Right kidney (tissue), 9 donors: ENCODE data around the gene RAB17.

ENCODE experiments used
- DNase-seq: peaks from one replicate; pipeline ENCODE4 v3.0.0-alpha.2; 2016
- long read RNA-seq, 8 donors: transcript quantifications; one replicate each; lab custom pipeline, GENCODE V29; 2026

RAB17 gene, protein sequence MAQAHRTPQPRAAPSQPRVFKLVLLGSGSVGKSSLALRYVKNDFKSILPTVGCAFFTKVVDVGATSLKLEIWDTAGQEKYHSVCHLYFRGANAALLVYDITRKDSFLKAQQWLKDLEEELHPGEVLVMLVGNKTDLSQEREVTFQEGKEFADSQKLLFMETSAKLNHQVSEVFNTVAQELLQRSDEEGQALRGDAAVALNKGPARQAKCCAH
- long read RNA-seq, donor 1, partial matches to known transcripts = 0 of 5 reads
- long read RNA-seq, donor 1, other reads (novel, unspliced or antisense) = 0 of 5 reads
- long read RNA-seq, donor 2, partial matches to known transcripts = 0 of 3 reads
- long read RNA-seq, donor 2, other reads (novel, unspliced or antisense) = 0 of 3 reads
- long read RNA-seq, donor 3, partial matches to known transcripts = 0 of 3 reads
- long read RNA-seq, donor 3, other reads (novel, unspliced or antisense) = 0 of 3 reads
- long read RNA-seq, donor 4, partial matches to known transcripts = 0 of 2 reads
- long read RNA-seq, donor 4, other reads (novel, unspliced or antisense) = 0 of 2 reads
- long read RNA-seq, donor 5, partial matches to known transcripts = 0 of 4 reads
- long read RNA-seq, donor 5, other reads (novel, unspliced or antisense) = 0 of 4 reads
- long read RNA-seq, donor 6, partial matches to known transcripts = 0 of 3 reads
- long read RNA-seq, donor 6, other reads (novel, unspliced or antisense) = 0 of 3 reads
- long read RNA-seq, donor 7, partial matches to known transcripts = 0 of 5 reads
- long read RNA-seq, donor 7, other reads (novel, unspliced or antisense) = 0 of 5 reads
- long read RNA-seq, donor 8, partial matches to known transcripts = 11 of 13 reads
- long read RNA-seq, donor 8, other reads (novel, unspliced or antisense) = 0 of 13 reads

DNA sequence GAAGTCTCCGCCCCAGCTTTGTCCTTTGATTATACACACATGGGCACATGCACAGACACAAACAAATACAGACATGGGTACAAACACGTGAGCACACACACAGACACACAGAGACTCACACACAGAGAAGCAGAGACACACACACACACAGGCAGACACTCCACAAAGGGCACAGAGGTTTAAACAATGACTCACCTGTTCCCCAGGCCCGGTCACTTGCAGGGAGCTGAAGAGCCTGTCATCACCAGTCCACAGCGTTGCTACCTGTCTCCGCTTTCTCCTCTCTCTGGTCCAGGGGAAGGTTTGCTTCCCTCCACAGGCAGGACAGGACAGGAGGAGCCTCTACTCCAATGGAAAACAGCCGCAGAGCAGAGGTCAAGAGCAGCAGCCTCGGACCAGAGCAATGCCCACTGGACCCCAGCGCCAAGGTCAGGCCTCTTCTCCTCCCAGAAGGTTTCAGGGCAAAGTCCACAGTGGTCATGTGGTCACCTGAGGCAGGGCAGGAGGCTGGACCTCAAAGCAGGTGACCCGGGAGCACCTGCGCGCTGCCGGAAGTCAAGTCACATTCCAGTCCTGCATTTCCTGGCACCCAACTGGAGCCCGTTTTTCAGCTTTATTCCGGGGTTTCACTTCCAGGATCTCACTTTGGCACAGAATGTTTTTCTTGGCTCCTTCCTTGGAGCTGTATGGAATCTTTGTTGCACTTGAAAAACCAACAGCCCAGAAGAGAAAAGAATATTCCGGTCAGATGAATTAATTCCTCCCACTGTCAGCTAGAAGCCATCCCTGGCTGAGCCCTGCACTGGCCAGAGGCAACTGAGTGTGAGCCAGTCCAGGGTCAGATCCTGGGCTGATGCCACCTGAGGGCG lies at the start of gene RAB17:
Gene RAB17, minus strand, starts transcription at position 463 of the 869 bp plus-strand sequence. CDS start 4,580 bp downstream, outside the sequence.
- peak; percentile 31 for DNase-seq

DNA sequence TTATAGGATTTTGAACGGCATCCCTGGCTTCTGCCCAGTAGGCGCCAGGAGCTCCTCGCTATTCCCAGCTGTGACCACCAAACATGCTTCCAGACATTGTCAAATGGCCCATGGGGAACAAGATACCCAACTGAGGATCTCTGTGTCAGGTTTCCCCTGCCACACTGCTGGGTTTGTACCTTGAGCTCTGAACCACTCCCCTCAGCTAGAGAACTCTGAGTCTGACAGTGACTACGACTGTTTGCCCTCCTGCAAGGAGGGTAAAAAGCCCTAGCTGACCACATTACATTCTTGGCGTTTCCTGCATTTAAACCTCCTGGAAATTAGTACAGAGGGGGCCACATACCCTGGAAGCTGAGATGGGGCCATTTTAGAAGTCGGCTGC lies 49.3 kb upstream of the RAB17 start:
- DNase-seq = no peak

DNA sequence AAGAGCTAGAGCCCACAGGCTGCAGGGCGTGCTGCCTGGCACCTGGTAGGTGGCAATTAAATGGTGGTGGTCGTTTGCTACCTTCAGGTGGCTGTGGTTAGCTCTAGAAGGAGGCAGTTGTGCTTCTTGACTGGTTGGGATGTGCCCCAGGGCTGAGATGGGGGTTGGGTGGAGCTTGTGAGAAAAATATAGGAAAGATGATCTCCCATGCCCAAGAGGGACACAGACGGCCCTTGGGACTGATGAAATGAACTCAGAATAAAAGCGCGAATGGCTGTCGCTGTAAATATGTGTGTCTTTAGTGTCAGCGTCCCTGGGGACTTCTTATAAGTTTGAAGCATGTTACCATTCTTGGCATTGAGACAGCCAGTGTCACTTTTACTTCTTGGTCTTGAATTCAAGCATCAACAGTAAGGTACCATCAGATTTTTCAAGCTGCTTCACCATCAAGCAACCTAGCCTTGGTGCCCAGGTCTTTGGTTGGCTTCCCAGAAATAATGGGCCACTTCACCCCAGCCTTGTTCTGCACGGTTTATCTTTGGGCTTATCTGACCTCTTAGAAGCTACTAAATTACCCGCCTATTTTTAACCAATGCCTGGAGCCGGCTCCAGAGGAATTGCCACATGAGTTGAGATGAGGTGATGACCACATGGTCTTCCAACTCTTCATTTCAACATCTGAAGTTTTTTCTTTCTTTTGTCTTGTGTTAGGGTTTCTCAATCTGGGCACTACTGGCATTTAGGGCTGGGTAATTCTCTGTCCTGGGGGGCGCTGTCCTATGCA lies 48.7 kb upstream of the RAB17 start:
- DNase-seq = no peak

DNA sequence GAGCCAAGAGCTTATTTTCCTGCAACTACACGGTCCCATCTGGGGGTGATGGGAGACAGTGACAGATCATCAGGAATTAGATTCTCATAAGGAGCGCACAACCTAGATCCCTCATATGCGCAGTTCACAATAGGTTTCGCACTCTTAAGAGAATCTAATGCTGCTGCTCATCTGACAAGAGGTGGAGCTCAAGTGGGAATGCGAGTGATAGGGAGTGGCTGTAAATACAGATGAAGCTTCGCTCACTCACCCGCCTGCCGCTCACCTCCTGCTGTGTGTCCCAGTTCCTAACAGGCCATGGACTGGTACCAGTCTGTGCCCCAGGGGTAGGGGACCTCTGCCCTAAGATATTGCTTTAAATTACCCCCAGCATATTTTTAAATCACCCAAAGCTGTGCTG lies 47.6 kb upstream of the RAB17 start:
- no peak for DNase-seq

DNA sequence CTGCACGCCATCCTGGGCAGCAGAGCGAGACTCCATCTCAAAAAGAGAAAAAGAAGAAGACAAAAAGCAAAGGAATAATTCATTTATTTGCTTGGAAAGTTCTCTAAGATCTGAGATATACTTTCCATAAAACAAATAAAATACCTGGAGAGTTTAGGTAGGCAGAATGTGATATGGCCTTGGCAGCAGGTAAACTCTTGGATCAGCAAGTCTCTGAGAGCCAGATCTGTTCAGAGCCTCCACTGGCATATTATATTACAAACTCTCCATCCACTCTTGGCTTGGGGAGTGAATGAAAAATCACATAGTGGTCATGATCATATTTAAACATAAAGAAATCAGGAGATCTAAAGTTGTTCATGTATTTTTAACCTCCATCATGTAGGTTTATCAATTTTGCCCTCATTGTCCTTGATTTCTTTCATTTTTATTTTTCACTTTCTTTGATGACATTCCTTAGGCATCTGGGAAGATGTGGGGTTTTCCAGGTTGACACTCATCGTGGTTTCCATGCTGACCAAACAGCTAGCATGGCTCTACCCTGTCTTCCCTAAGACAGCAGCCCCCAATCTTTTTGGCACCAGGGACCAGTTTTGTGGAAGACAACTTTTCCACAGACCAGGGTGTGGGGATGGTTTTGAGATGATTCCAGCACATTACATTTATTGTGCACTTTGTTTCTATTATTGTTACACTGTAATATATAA lies 47.0 kb upstream of the RAB17 start:
- no peak for DNase-seq

DNA sequence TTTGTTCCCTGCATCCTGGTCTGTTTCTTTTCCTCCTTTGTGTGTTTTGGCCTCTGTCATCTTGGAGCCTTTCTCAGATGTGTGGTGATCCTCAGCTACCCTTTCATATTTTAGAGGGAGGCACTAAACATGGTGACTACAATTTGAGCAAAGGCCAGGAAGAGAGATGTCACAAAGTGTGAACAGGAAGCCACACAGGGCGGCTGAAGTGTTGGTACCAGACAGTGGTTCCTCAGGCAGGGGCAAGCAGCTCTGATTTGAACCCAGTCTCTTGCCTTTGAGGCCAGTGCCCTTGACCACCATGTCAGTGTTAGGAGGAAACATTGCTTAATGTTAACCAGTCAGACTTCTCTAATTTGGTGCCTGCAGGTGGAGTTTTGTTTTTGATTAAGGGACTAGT lies 46.0 kb upstream of the RAB17 start:
- no peak for DNase-seq

DNA sequence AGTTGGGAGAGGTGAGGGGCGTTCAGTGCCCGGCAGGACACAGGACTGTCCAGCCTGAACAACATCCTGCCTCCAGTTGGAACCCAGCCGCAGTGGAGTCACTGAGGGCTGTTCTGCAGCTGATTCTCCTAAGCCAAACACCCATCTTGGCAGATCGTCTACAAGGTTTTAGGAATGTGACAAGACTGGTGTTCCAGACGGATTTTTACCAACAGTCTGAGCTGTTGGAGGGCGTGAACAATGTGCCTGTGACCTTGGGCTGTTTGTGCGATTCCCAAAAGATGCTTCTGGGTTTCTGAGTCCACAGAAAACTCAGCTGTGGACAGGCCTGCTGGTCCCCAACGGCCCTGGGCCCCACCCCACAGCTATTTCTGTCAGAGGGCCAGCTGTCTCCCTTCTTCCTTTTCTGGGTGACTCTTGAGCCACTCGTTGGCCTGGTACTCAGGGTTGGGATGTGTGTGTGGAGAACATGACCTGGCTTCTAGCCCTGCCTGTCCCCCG lies 42.6 kb upstream of the RAB17 start:
- no peak for DNase-seq

DNA sequence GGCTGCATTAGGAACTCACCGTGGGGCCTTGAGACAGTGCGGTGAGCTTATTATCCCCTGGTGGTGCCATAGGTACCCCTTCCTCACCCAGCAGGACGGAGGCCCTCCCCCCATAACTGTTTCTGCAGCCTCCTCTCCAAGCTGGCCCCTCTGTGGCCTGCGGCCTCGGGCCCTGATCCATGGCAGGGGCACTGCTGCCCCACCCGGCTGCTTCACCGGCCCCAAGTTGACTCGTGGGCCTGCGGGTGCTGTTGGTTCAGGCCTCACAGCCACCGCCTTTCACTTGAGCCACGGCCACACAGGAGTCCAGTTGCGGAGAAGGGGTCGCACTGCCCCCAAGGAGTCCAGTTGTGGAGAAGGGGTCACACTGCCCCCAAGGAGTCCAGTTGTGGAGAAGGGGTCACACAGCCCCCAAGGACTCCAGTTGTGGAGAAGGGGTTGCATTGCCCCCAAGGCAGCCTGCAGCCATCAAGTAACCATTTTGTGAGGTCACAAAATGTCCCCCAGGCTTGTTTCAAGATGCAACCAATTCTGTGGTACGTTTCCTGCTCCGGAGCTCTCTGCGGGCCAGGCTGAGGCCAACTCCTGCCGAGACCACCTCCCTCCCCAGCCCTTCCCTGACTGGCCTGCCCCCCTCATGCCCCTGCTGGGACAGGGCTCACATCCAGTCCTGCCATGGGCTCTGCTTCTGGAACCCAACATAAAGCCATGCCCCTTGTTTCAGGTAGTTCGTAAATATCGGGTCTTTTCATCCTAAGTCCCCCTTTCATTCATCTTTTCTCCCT lies 41.5 kb upstream of the RAB17 start:
- DNase-seq = no peak

DNA sequence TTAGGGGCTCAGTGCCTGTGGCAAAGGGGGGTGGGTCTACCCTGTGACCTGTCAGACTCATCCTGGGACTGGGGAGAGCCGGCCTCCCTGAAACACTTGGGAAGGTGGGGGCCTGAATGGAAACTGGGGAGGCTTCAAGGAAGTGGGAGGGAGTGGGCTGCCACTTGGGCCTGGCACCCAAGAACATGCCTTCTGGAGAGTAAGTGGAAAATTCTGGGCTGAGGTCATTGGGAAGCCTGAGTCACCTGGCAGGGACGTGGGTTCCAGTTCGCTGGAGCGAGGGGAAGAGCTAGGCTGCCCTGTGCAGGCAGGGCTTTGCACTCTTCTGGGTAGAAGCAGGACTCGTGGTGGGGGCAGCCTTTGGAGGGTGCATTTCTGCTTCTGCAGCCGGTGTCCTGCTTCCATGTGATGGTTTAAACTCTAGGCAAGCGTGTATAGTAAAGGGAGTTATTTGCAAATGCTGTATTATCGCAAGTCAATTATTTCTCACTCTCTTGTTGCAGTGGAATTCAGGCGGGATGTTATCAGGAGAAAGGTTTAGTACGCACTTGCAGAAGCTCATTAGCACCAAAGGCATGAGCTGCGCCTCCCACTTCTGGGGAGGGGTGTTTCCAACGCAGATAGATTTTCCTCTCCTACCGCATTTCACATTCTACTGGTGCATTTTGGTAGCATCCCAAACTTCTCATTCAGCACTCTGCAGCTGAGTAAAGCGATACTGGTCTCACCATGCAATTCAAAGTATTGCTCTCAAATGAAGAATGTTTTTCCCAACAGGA lies 40.7 kb upstream of the RAB17 start:
- no peak for DNase-seq

DNA sequence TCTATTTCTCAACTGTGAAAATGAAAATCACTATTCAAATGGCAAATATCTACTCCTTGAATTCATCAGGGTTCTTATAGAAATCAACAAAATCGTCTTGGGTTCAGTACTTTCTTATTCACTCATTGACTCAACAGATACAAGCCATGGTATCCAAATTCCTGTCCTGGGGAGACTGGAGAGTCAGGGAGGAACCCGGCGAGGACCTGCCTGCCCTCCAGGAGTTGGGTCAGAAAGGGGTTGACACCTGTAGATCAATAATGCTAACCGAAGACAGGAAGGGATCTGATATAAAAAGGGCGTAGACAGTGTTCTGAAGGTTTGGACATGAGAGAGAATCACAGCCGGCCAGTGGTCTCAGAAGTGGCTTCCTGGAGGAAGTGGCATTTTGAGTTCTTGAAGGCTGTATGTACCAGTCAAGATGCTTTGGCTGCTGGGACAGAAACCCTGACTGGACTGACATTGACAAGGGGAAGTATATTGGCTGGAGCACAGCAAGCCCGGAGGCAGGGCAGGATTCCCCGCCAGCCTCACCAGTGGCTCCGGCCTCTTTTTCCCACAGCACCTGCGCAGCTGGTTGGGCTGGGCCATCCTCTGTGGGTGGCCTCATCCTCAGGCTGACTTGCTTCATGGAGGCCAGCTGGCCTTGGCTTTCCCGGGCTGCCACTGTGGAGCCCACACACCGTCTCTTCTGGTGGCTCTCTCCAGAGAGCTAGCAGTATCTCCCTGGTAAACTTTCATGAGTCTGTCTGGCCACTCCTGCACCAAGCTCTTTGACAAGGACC lies 39.9 kb upstream of the RAB17 start:
- DNase-seq = no peak

DNA sequence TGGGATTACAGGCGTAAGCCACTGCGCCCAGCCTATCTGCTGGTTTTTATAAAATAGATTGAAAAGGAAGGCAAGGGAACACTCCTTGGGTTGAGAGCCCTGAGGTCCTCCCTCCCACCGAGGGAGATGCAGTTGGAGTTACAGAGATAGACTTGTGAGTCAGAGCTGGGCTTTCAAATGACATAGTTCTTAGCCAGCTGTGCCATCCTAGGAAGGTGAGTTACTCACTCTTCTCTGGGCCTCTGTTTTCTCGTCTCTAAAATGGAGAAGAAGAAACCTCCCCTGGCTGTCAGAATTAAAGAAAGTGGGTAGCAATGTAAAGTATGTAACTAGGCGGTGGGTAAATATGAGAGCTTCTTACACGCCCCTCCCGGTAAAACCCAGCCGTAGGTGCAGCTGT lies 39.2 kb upstream of the RAB17 start:
- no peak for DNase-seq

DNA sequence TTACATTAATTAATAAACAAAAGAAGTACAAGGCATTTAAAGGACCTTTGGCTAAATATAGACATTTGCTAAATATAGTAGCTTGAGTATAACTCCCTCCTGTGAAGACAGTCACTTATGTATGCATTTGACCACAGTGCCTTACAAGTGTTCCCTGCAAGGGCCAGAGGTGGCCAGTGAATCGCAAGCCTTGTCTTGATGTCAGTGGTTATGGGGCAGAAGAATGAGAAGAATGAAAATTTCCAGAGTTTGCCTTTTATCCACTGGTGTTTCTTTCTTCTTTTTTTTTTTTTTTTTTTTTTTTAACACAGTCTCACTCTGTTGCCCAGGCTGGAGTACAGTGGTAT lies 38.6 kb upstream of the RAB17 start:
- DNase-seq = no peak

DNA sequence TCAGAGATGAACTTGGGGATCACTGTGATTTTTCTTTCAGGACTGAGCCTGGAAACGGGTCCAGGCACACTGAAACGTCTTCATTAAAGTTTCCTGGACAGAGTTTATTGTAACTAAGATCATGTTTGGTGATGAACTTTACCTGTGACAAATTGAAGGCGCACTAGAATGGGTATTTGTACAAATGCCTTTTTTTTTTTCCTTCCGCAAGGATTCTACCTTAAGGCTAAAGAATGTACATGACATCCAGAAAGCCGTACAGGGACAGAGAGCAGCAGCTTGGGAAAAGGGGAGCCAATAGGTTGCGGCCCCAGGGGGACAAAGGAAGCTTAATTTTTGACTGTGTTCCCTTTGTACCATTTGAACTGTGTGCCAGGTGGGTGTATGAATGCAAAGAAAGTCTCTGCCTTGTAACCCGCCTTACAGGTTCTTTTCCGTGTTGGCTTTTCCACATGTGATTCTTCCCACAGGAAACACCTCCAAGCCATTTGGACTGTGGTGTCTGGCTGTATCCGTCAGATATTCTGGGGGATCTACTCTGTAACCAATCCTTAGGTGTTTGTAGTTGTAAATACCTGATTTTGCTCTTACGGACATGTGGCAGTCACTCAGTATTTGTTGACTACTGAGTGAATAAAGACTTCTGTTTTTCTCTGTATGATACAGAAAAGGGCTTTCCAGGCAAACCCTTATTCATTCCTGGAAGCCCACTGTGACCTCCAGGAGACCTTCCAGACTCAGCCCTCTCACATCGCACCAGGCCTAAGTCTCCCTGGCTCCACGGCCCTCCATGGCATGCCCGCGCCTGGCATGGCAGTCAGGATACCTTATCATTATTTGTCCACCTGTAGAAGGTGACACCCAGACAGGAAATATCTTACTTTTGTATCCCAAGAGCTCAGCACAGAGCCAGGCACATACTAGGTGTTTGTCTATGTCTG lies 38.0 kb upstream of the RAB17 start:
- no peak for DNase-seq

DNA sequence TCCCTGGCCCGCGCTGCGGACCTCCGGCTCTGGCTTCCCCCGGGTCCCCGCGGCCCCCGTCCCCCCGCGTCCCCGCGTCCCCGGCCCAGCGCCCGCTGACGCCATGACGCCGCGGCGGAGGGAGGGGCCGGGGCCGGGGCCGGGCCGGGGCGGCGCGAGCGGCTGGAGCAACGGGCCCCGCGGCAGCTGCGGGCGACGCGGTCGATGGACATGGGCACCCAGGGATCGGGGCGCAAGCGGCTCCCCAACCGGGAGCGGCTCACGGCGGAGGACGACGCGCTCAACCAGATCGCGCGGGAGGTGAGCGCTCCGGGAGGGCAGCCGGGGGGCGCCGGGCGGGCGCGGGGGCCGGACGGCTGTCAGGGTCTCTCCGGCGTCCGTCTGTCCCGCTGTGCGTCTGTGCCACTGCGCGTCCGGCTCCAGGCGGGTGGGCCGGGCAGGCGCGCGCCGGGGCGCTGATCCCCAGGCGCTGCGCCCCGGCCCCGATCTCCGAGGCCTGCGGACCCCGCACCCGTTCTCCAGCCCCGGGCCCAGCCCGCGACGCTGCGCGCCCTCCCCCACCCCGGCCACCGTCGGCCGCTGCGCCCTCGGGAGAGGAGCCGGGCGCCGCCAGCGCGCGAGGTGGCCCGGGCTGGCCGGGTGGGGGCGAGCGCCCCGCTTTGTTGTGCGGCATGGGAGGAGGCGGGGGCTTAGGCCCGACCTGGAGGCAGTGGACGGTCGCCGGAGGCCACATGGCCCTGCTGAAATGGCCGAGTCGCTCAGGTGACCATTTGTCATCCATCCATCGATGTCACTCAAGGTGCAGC lies 37.1 kb upstream of the RAB17 start, which contains the start of gene LRRFIP1:
Gene LRRFIP1, plus strand, starts transcription at position 147 of the 806 bp plus-strand sequence. Its CDS starts 58 bp downstream, at position 205.
- peak; percentile 73 for DNase-seq

DNA sequence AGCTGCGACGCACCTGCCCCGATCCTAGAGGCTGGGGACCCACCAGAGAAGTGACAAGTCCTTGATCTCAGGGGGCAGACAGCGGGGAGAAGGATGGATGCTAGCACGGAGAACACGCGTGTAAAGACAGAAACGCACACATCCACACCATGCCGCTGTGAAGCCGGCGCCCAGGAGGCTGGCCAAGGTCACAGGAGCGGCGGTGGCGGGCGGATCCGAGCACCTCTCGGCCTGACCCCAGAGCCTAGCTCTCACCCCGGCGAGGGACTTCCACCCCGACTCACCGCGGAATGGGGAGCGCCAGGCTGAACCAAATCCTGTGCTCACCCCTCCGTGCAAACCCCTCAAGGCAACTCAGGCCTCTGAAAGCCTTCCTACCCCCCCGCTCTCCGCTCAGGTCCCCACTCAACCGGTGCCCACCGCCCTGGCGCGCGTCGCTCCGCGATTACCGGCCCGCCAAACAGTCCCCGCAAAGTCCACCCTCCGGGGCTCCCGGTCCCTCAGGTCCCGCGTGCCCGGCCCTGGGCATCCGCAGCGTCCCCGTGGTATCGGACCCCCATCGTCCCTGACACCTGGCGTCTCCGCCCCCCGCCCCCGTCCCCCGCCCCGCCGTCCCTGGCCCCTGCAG lies 36.4 kb upstream of the RAB17 start:
- peak; percentile 72 for DNase-seq

DNA sequence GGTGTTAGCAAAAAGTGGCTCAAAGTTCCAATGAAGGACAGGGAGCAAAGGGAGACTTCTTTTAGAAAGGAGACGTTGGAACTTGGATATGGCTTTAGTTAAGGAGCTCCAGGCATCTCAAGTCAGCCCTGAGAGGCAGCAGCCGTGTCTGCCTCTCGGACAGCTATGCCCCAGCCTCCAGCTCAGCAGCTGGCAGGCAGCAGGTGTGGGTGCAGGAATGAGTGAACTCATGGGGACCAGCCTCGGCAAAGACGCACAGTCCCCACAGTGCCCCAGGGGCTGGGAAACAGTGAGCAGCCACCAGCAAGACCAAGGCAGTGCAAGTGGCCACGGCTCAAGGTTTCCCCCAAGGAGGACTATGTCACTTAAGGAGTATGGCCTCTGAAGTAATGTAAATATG lies 35.2 kb upstream of the RAB17 start:
- no peak for DNase-seq
